PFSK-1 (cell line): ENCODE measurements around the gene C21orf58.

Source experiments
- POLR2AphosphoS5 ChIP-seq: IDR thresholded peaks from 2 replicates; pipeline ENCODE4 v1.6.1; 2012; ENCODE audit warnings: low read depth, mild to moderate bottlenecking, control low read depth, low read length, moderate library complexity
- SIN3A ChIP-seq: IDR thresholded peaks from 2 replicates; pipeline ENCODE4 v1.6.1; 2012; ENCODE audit warnings: mild to moderate bottlenecking, low read length, moderate library complexity, borderline replicate concordance; ENCODE audit not compliant: insufficient read depth
- TF ChIP-seq, protein P1 (sequence below), 2 experiments: IDR thresholded peaks; 2 replicates each; pipeline versions ENCODE4 v1.6.1 to v1.8.0; 2011 to 2012; ENCODE audit warnings: low read depth in 2 of 2, low read length in 2 of 2, control low read depth in 1 of 2, inconsistent platforms in 1 of 2, mild to moderate bottlenecking in 1 of 2, moderate library complexity in 1 of 2; ENCODE audit not compliant: insufficient read depth in 1 of 2

DNA sequence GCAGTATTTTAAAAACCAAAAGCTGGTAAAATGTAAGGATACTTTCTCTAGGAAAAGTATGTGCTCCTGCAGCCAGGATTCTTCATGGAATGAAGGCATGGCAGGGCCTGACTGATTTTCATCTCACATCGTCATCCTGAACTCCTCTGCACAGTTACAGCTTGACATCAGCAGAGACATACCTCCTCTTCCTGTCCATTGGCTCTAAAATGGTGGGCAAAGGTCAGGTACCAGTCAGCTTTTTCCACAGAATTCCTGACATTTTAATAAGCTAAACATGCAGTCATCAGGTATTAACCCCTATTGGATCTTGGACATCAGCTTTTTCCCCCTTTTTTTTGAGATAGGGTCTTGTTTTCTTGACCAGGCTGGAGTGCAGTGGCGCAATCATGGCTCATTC lies 6.1 kb upstream of the C21orf58 start:
- TF ChIP-seq SIN3A (no peak), POLR2AphosphoS5 (no peak)
- TF ChIP-seq, protein P1, sequence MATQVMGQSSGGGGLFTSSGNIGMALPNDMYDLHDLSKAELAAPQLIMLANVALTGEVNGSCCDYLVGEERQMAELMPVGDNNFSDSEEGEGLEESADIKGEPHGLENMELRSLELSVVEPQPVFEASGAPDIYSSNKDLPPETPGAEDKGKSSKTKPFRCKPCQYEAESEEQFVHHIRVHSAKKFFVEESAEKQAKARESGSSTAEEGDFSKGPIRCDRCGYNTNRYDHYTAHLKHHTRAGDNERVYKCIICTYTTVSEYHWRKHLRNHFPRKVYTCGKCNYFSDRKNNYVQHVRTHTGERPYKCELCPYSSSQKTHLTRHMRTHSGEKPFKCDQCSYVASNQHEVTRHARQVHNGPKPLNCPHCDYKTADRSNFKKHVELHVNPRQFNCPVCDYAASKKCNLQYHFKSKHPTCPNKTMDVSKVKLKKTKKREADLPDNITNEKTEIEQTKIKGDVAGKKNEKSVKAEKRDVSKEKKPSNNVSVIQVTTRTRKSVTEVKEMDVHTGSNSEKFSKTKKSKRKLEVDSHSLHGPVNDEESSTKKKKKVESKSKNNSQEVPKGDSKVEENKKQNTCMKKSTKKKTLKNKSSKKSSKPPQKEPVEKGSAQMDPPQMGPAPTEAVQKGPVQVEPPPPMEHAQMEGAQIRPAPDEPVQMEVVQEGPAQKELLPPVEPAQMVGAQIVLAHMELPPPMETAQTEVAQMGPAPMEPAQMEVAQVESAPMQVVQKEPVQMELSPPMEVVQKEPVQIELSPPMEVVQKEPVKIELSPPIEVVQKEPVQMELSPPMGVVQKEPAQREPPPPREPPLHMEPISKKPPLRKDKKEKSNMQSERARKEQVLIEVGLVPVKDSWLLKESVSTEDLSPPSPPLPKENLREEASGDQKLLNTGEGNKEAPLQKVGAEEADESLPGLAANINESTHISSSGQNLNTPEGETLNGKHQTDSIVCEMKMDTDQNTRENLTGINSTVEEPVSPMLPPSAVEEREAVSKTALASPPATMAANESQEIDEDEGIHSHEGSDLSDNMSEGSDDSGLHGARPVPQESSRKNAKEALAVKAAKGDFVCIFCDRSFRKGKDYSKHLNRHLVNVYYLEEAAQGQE (IDR thresholded peaks at IDR 0.05; ENCODE audit: insufficient read depth in 1 of 2, low read depth in 2 of 2, low read length in 2 of 2): no peak
